OCI-LY7 (cell line): Measurements from ENCODE around the gene HRH3. TPM values are rescaled to one million over a fixed set of nuclear protein-coding genes. Genes with fewer than 3 reads are reported as not detected.

Experiments
- BruUV-seq: library from RNA; stranded (reverse); fragments of 400-500 nt; replicated peaks from 2 replicates; lab custom pipeline; 2021; lab: Mats Ljungman, UMichigan
- CTCF ChIA-PET: fragments of 300-600 bp; sonication (Branson Sonifier 250); formaldehyde crosslinking; loops from one replicate; lab custom pipeline; 2022; ENCODE audit warnings: antibody characterized with exemption; ENCODE audit not compliant: unreplicated experiment; lab: Charles Lee
- POLR2A ChIA-PET: fragments of 300-600 bp; sonication (Branson Sonifier 250); formaldehyde crosslinking; loops from one replicate; lab custom pipeline; 2022; ENCODE audit warnings: antibody characterized with exemption; lab: Charles Lee
- DNase-seq: peaks from one replicate; pipeline ENCODE4 v3.0.0-alpha.2; 2015; ENCODE audit warnings: low spot score
- H2AFZ ChIP-seq: fragments of 200-600 bp; sonication (generic), shearing (Covaris generic); 2 replicates; pipeline ENCODE4 v1.6.1; 2014; ENCODE audit warnings: mild to moderate bottlenecking, antibody characterized with exemption, low read length, moderate library complexity
- H3K27ac ChIP-seq: fragments of 200-600 bp; sonication (generic); 2 replicates; pipeline ENCODE4 v1.5.1; 2014; ENCODE audit warnings: mixed run types, low read depth, mild to moderate bottlenecking, moderate library complexity, low read length, inconsistent platforms; ENCODE audit not compliant: poor library complexity, severe bottlenecking
- H3K36me3 ChIP-seq: fragments of 200-600 bp; sonication (generic); 2 replicates; pipeline ENCODE4 v1.6.1; 2014; ENCODE audit warnings: mild to moderate bottlenecking, antibody characterized with exemption, low read length, moderate library complexity, mixed read lengths; ENCODE audit not compliant: insufficient read depth
- H3K4me1 ChIP-seq: fragments of 200-600 bp; sonication (generic); 2 replicates; pipeline ENCODE4 v1.5.1; 2014; ENCODE audit warnings: mild to moderate bottlenecking, low read length; ENCODE audit not compliant: insufficient read depth, poor library complexity, severe bottlenecking
- H3K4me2 ChIP-seq: fragments of 200-600 bp; sonication (generic); 2 replicates; pipeline ENCODE4 v1.6.1; 2014; ENCODE audit warnings: mild to moderate bottlenecking, low read length
- H3K4me3 ChIP-seq: fragments of 200-600 bp; sonication (generic); 2 replicates; pipeline ENCODE4 v1.5.1; 2014; ENCODE audit warnings: mild to moderate bottlenecking, low read depth, low read length; ENCODE audit not compliant: poor library complexity, severe bottlenecking
- H3K79me2 ChIP-seq: fragments of 200-600 bp; sonication (generic); 2 replicates; pipeline ENCODE4 v1.6.1; 2016; ENCODE audit warnings: low read depth, mild to moderate bottlenecking, low read length, moderate library complexity, mixed read lengths; ENCODE audit not compliant: insufficient read depth
- H3K9me2 ChIP-seq: fragments of 200-600 bp; sonication (generic); 2 replicates; pipeline ENCODE4 v1.6.1; 2016; ENCODE audit warnings: mild to moderate bottlenecking, low read length, mixed read lengths; ENCODE audit not compliant: insufficient read depth
- H3K9me3 ChIP-seq: fragments of 200-600 bp; sonication (generic); 2 replicates; pipeline ENCODE4 v1.6.1; 2014; ENCODE audit warnings: mild to moderate bottlenecking, mixed run types, low read length, mixed read lengths
- H4K20me1 ChIP-seq: fragments of 200-600 bp; sonication (generic); 2 replicates; pipeline ENCODE4 v1.6.1; 2014; ENCODE audit warnings: mild to moderate bottlenecking, antibody characterized with exemption, low read length, moderate library complexity, mixed read lengths; ENCODE audit not compliant: insufficient read depth
- EZH2phosphoT487 ChIP-seq: fragments of 200-600 bp; sonication (generic); IDR thresholded peaks from 2 replicates; pipeline ENCODE4 v1.6.1; 2018; ENCODE audit warnings: low read depth, borderline replicate concordance, mild to moderate bottlenecking, mixed run types, antibody characterized with exemption, low read length, moderate library complexity, mixed read lengths
- intact Hi-C: fragments of 100-400 bp; cut with micrococcal nuclease; formaldehyde crosslinking; loops from one replicate; pipeline ENCODE4 v1.10.0; 2022; ENCODE audit not compliant: unreplicated experiment
- total RNA-seq, 2 experiments: library from RNA; depleted of rRNA in 1 of 2; stranded (reverse); fragments of >200 nt in 1 of 2; shearing (Covaris generic) in 1 of 2; gene quantifications; 2 replicates each; pipeline ENCODE4 v1.2.3, GENCODE V29; 2014 to 2022
- TF ChIP-seq, protein P1 (sequence below): fragments of 200-600 bp; sonication (generic); conservative IDR thresholded peaks from 2 replicates; pipeline ENCODE4 v1.5.1; 2014; ENCODE audit warnings: mild to moderate bottlenecking, antibody characterized with exemption, low read length, moderate library complexity, mixed read lengths

Gene HRH3
- total RNA-seq, 2 experiments from 2014 or later, result not detected

DNA sequence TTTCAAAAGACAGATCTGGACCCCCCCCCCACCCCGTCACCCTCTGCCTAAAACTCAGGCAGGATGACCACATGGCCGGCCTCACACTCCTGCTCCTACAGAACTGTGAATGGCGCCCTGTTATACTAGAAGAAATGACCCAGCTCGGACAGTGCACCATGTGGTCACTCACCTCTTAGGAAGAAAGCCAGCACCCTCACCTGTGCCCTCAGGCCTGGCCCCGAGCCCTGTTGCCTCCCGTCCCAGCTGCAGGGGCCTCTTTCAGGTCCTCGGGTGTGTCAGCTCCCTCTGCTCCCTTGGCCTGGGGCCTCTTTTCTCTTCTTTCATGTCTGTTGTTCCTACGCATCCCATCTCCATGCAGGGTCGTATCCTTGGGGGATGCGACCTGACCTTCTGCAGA, 42.0 kb upstream of the HRH3 start:
- ChIA-PET POLR2A (no interaction called here), CTCF (no interaction called here)
- TF ChIP-seq, protein P1, sequence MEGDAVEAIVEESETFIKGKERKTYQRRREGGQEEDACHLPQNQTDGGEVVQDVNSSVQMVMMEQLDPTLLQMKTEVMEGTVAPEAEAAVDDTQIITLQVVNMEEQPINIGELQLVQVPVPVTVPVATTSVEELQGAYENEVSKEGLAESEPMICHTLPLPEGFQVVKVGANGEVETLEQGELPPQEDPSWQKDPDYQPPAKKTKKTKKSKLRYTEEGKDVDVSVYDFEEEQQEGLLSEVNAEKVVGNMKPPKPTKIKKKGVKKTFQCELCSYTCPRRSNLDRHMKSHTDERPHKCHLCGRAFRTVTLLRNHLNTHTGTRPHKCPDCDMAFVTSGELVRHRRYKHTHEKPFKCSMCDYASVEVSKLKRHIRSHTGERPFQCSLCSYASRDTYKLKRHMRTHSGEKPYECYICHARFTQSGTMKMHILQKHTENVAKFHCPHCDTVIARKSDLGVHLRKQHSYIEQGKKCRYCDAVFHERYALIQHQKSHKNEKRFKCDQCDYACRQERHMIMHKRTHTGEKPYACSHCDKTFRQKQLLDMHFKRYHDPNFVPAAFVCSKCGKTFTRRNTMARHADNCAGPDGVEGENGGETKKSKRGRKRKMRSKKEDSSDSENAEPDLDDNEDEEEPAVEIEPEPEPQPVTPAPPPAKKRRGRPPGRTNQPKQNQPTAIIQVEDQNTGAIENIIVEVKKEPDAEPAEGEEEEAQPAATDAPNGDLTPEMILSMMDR, result no peak
- no peak for TF ChIP-seq EZH2phosphoT487
- Histone ChIP-seq H3K4me1 (no peaks in the 10 kb centered on the region), H3K4me3 (no peak overlapping the region), H3K9me2 (no peaks in the 10 kb centered on the region), H4K20me1 (no peaks in the 10 kb centered on the region), H3K27ac (no peak overlapping the region), H2AFZ (no peak overlapping the region), H3K79me2 (no peaks in the 10 kb centered on the region), H3K9me3 (no peaks in the 10 kb centered on the region), H3K36me3 (peaks cover 29% of the 10 kb centered on the region), H3K4me2 (no peak overlapping the region)
- no TSS peak for BruUV-seq
- no peak for DNase-seq
- intact Hi-C loops, result no loop called here

DNA sequence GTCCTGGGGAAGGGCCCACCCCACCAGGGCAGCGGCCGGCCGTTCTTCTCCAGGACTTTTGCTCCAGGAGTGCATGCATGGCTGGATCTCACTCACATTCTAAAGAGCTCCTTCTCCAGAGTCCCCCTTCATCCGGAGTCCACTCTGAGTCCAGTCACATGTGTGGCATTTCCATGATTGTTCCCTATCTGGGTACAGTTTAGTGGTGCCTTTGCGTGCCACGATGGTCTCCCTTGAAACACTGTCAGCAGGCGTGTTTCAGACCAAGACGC, 39.2 kb upstream of the HRH3 start:
- peaks cover 14% of the 10 kb centered on the region; the same call in 1 of the 2 replicates for H3K36me3 ChIP-seq

More for the DNA sequence above, 39.2 kb upstream of the HRH3 start:
- DNase-seq, result no peak
- no TSS peak for BruUV-seq
- Histone ChIP-seq H3K27ac (no peak overlapping the region), H4K20me1 (no peaks in the 10 kb centered on the region; the same call in 1 of the 2 replicates), H3K4me1 (no peaks in the 10 kb centered on the region), H3K9me2 (no peaks in the 10 kb centered on the region), H3K79me2 (no peaks in the 10 kb centered on the region), H2AFZ (no peak overlapping the region), H3K9me3 (no peaks in the 10 kb centered on the region), H3K4me2 (no peak overlapping the region), H3K4me3 (no peak overlapping the region)
- TF ChIP-seq, protein P1, result no peak
- no peak for TF ChIP-seq EZH2phosphoT487
- intact Hi-C loops, result no loop called here
- POLR2A ChIA-PET, result interaction anchor here (0.9 kb wide), 1 partner anchor 42 kb away, joined by 3 read pairs; no protein-coding TSS in a partner anchor
- CTCF ChIA-PET, result no interaction called here
